DOHH2 (cell line): ENCODE data around the gene PLK1.

ENCODE experiments used
- H3F3A ChIP-seq: fragments of 200-600 bp; sonication (generic), shearing (Covaris generic); 2 replicates; pipeline ENCODE4 v1.6.0; 2016; ENCODE audit warnings: antibody characterized with exemption, mild to moderate bottlenecking; ENCODE audit not compliant: control insufficient read depth, insufficient read depth
- H3K27ac ChIP-seq: fragments of 200-600 bp; sonication (generic); 2 replicates; pipeline ENCODE4 v1.5.1; 2014; ENCODE audit warnings: low read depth, mild to moderate bottlenecking, low read length, moderate library complexity
- H3K27me3 ChIP-seq: fragments of 200-600 bp; sonication (generic); 2 replicates; pipeline ENCODE4 v1.6.1; 2014; ENCODE audit warnings: mild to moderate bottlenecking, low read length, mixed read lengths; ENCODE audit not compliant: control insufficient read depth
- H3K36me3 ChIP-seq: fragments of 200-600 bp; sonication (generic); 2 replicates; pipeline ENCODE4 v1.6.1; 2014; ENCODE audit warnings: mild to moderate bottlenecking, low read length, moderate library complexity, mixed read lengths; ENCODE audit not compliant: control insufficient read depth
- H3K4me1 ChIP-seq: fragments of 200-600 bp; sonication (generic); 2 replicates; pipeline ENCODE4 v1.6.1; 2014; ENCODE audit warnings: mild to moderate bottlenecking, low read length, mixed read lengths; ENCODE audit not compliant: control insufficient read depth
- H3K4me2 ChIP-seq: fragments of 200-600 bp; sonication (generic); 2 replicates; pipeline ENCODE4 v1.6.0; 2014; ENCODE audit warnings: mild to moderate bottlenecking, low read length, moderate library complexity
- H3K4me3 ChIP-seq: fragments of 200-600 bp; sonication (generic); 2 replicates; pipeline ENCODE4 v1.5.1; 2014; ENCODE audit warnings: mild to moderate bottlenecking, low read length, mixed read lengths
- H3K79me2 ChIP-seq: fragments of 200-600 bp; sonication (generic); 2 replicates; pipeline ENCODE4 v1.6.1; 2014; ENCODE audit warnings: mild to moderate bottlenecking, low read length, mixed read lengths; ENCODE audit not compliant: control insufficient read depth
- H3K9me2 ChIP-seq: fragments of 200-600 bp; sonication (generic); replicated peaks from 2 replicates; pipeline ENCODE4 v1.6.1; 2014; ENCODE audit warnings: mild to moderate bottlenecking, low read length, mixed read lengths; ENCODE audit not compliant: control insufficient read depth
- H3K9me3 ChIP-seq: fragments of 200-600 bp; sonication (generic); 2 replicates; pipeline ENCODE4 v1.6.1; 2014; ENCODE audit warnings: antibody characterized with exemption, low read length, mixed read lengths; ENCODE audit not compliant: control insufficient read depth, insufficient read depth
- H4K20me1 ChIP-seq: fragments of 200-600 bp; sonication (generic); 2 replicates; pipeline ENCODE4 v1.6.0; 2014; ENCODE audit warnings: low read depth, mild to moderate bottlenecking, antibody characterized with exemption, low read length, moderate library complexity; ENCODE audit not compliant: control insufficient read depth, insufficient read depth
- CTCF ChIP-seq: fragments of 200-600 bp; sonication (generic); IDR thresholded peaks from one replicate; pipeline ENCODE4 v1.5.1; 2014; ENCODE audit warnings: antibody characterized with exemption, mild to moderate bottlenecking, low read depth, low read length; ENCODE audit not compliant: poor library complexity, severe bottlenecking
- EZH2phosphoT487 ChIP-seq: fragments of 200-600 bp; sonication (generic); IDR thresholded peaks from 2 replicates; pipeline ENCODE4 v1.6.1; 2017; ENCODE audit warnings: borderline replicate concordance, mild to moderate bottlenecking, antibody characterized with exemption, low read length, moderate library complexity, mixed read lengths

PLK1 gene

GRCh38 chr16:23668225-23668624 is 10.5 kb upstream of the PLK1 start:
- Histone ChIP-seq H3K9me2 (no peaks in the 10 kb centered on the region), H3K9me3 (no peaks in the 10 kb centered on the region), H3F3A (no peaks in the 10 kb centered on the region), H3K79me2 (no peaks in the 10 kb centered on the region), H4K20me1 (no peaks in the 10 kb centered on the region), H3K4me3 (no peak overlapping the region), H3K36me3 (peaks cover 77% of the 10 kb centered on the region), H3K27me3 (no peaks in the 10 kb centered on the region), H3K4me1 (peaks cover 12% of the 10 kb centered on the region), H3K4me2 (no peak overlapping the region), H3K27ac (no peak overlapping the region)
- TF ChIP-seq EZH2phosphoT487: no peak
- no peak for TF ChIP-seq CTCF

GRCh38 chr16:23668873-23669272 is 9.8 kb upstream of the PLK1 start:
- Histone ChIP-seq H3K4me3 (no peak overlapping the region), H4K20me1 (no peaks in the 10 kb centered on the region), H3K79me2 (no peaks in the 10 kb centered on the region), H3K36me3 (peaks cover 74% of the 10 kb centered on the region), H3K9me3 (no peaks in the 10 kb centered on the region), H3K4me2 (no peak overlapping the region), H3K27ac (no peak overlapping the region), H3K27me3 (no peaks in the 10 kb centered on the region), H3K9me2 (no peaks in the 10 kb centered on the region), H3F3A (no peaks in the 10 kb centered on the region), H3K4me1 (peaks cover 12% of the 10 kb centered on the region)
- TF ChIP-seq EZH2phosphoT487 (no peak), CTCF (no peak)

- H3K27ac ChIP-seq: no peak overlapping the region
- H3K4me2 ChIP-seq: no peak overlapping the region
- H3K4me3 ChIP-seq: no peak overlapping the region
- no peaks in the 10 kb centered on the region for H3K79me2 ChIP-seq
- H4K20me1 ChIP-seq: no peaks in the 10 kb centered on the region
- H3K9me3 ChIP-seq: no peaks in the 10 kb centered on the region
- H3K27me3 ChIP-seq: no peaks in the 10 kb centered on the region
- TF ChIP-seq CTCF (no peak), EZH2phosphoT487 (no peak)
- H3K9me2 ChIP-seq: no peaks in the 10 kb centered on the region
- peaks cover 12% of the 10 kb centered on the region for H3K4me1 ChIP-seq
- H3F3A ChIP-seq: no peaks in the 10 kb centered on the region
- H3K36me3 ChIP-seq: peaks cover 62% of the 10 kb centered on the region
Measured at GRCh38 chr16:23670137-23670776, 8.4 kb upstream of the PLK1 start.
